ENCODE data around the gene HNRNPF.
A peak's percentile ranks its signal among the peaks of the same experiment; 100 is the strongest.

HNRNPF gene

GRCh38 chr10:43407576-43408330 lies 1.2 kb downstream of the HNRNPF start:
- peak overlapping the region; percentile 76 for H3K4me3 ChIP-seq (ENCODE audit: low read depth, low read length)
- TF ChIP-seq CTCF (IDR thresholded peaks at IDR 0.05; ENCODE audit: low read depth, low read length), result peak; percentile 42; the same call in 1 of the 2 replicates

GRCh38 chr10:43407148-43407575 lies 1.8 kb downstream of the HNRNPF start:
- no peak for TF ChIP-seq CTCF (IDR thresholded peaks at IDR 0.05; ENCODE audit: low read depth, low read length)
- H3K4me3 ChIP-seq (ENCODE audit: low read depth, low read length), result peak overlapping the region; percentile 76

- H3K4me3 ChIP-seq (ENCODE audit: low read depth, low read length), result no peak overlapping the region
- TF ChIP-seq CTCF (IDR thresholded peaks at IDR 0.05; ENCODE audit: low read depth, low read length), result no peak
Measured at GRCh38 chr10:43404704-43405084, 4.3 kb downstream of the HNRNPF start.

GRCh38 chr10:43403911-43404703 lies 4.9 kb downstream of the HNRNPF start:
- no peak overlapping the region for H3K4me3 ChIP-seq (ENCODE audit: low read depth, low read length)
- no peak for TF ChIP-seq CTCF (IDR thresholded peaks at IDR 0.05; ENCODE audit: low read depth, low read length)

GRCh38 chr10:43402880-43403452 lies 6.0 kb downstream of the HNRNPF start:
- TF ChIP-seq CTCF (IDR thresholded peaks at IDR 0.05; ENCODE audit: low read depth, low read length), result no peak
- H3K4me3 ChIP-seq (ENCODE audit: low read depth, low read length), result no peak overlapping the region

GRCh38 chr10:43402176-43402575 lies 6.8 kb downstream of the HNRNPF start:
- no peak for TF ChIP-seq CTCF (IDR thresholded peaks at IDR 0.05; ENCODE audit: low read depth, low read length)
- H3K4me3 ChIP-seq (ENCODE audit: low read depth, low read length), result no peak overlapping the region

- TF ChIP-seq CTCF (IDR thresholded peaks at IDR 0.05; ENCODE audit: low read depth, low read length), result no peak
- no peak overlapping the region for H3K4me3 ChIP-seq (ENCODE audit: low read depth, low read length)
Measured at GRCh38 chr10:43401627-43402026, 7.4 kb downstream of the HNRNPF start.

Measured in WI38 (cell line).